Trophoblast cell (in vitro differentiated cells and primary cell): ENCODE data around the gene PSMA3.

Experiments used
- DNase-seq, 2 donors: peaks; one replicate each; pipeline ENCODE4 v3.0.0-alpha.2; 2016
- H2AFZ ChIP-seq: 2 replicates; pipeline ENCODE4 v1.6.1; 2013; ENCODE audit warnings: low read length, moderate library complexity, mild to moderate bottlenecking; ENCODE audit not compliant: insufficient read depth, poor library complexity
- H2AK5ac ChIP-seq: 2 replicates; pipeline ENCODE4 v1.6.1; 2013; ENCODE audit warnings: mild to moderate bottlenecking, low read length
- H2BK120ac ChIP-seq: 2 replicates; pipeline ENCODE4 v1.6.1; 2013; ENCODE audit warnings: low read length, mild to moderate bottlenecking, moderate library complexity; ENCODE audit not compliant: insufficient read depth, poor library complexity
- H2BK12ac ChIP-seq: 2 replicates; pipeline ENCODE4 v1.6.1; 2013; ENCODE audit warnings: mild to moderate bottlenecking, low read length, moderate library complexity
- H2BK5ac ChIP-seq: 2 replicates; pipeline ENCODE4 v1.6.1; 2013; ENCODE audit warnings: low read length, low read depth, moderate library complexity, mild to moderate bottlenecking; ENCODE audit not compliant: poor library complexity
- H3K14ac ChIP-seq: 2 replicates; pipeline ENCODE4 v1.6.1; 2013; ENCODE audit warnings: mild to moderate bottlenecking, low read length
- H3K18ac ChIP-seq: 2 replicates; pipeline ENCODE4 v1.6.1; 2013; ENCODE audit warnings: mild to moderate bottlenecking, low read length
- H3K23ac ChIP-seq: 2 replicates; pipeline ENCODE4 v1.6.1; 2013; ENCODE audit warnings: low read length
- H3K27ac ChIP-seq: 2 replicates; pipeline ENCODE4 v1.5.1; 2013; ENCODE audit warnings: low read depth, mild to moderate bottlenecking, inconsistent platforms, low read length, moderate library complexity
- H3K27me3 ChIP-seq: 2 replicates; pipeline ENCODE4 v1.6.1; 2013; ENCODE audit warnings: inconsistent platforms, mild to moderate bottlenecking, low read length, moderate library complexity; ENCODE audit not compliant: insufficient read depth
- H3K36me3 ChIP-seq, 2 experiments: 1 replicate in 1 of 2; 2 replicates in 1 of 2; pipeline ENCODE4 v1.6.1; 2013; ENCODE audit warnings: low read length in 2 of 2, mild to moderate bottlenecking in 2 of 2, moderate library complexity in 1 of 2; ENCODE audit not compliant: insufficient read depth in 2 of 2, control insufficient read depth in 1 of 2
- H3K4ac ChIP-seq: 2 replicates; pipeline ENCODE4 v1.6.1; 2013; ENCODE audit warnings: low read depth, mild to moderate bottlenecking, low read length, moderate library complexity
- H3K4me1 ChIP-seq, 2 experiments: 1 replicate in 1 of 2; 2 replicates in 1 of 2; pipeline ENCODE4 v1.6.1; 2013; ENCODE audit warnings: low read length in 2 of 2, mild to moderate bottlenecking in 2 of 2, moderate library complexity in 1 of 2; ENCODE audit not compliant: insufficient read depth in 2 of 2, control insufficient read depth in 1 of 2
- H3K4me2 ChIP-seq: 2 replicates; pipeline ENCODE4 v1.6.1; 2013; ENCODE audit warnings: inconsistent platforms, mild to moderate bottlenecking, low read length, moderate library complexity
- H3K4me3 ChIP-seq: 2 replicates; pipeline ENCODE4 v1.5.1; 2013; ENCODE audit warnings: mild to moderate bottlenecking, low read depth, low read length, inconsistent platforms
- H3K79me1 ChIP-seq: one replicate; pipeline ENCODE4 v1.6.1; 2013; ENCODE audit warnings: low read length
- H3K79me2 ChIP-seq: 2 replicates; pipeline ENCODE4 v1.6.1; 2013; ENCODE audit warnings: low read length, mild to moderate bottlenecking; ENCODE audit not compliant: control insufficient read depth, insufficient read depth, poor library complexity
- H3K9ac ChIP-seq: 2 replicates; pipeline ENCODE4 v1.6.1; 2013; ENCODE audit warnings: mild to moderate bottlenecking, low read length
- H3K9me3 ChIP-seq: 2 replicates; pipeline ENCODE4 v1.6.1; 2013; ENCODE audit warnings: low read depth, mild to moderate bottlenecking, control low read depth, inconsistent platforms, low read length; ENCODE audit not compliant: insufficient read depth
- H4K12ac ChIP-seq: 2 replicates; pipeline ENCODE4 v1.6.1; 2013; ENCODE audit warnings: low read depth, mild to moderate bottlenecking, low read length, moderate library complexity
- H4K8ac ChIP-seq: 2 replicates; pipeline ENCODE4 v1.6.1; 2013; ENCODE audit warnings: low read depth, mild to moderate bottlenecking, low read length, moderate library complexity
- H4K91ac ChIP-seq: one replicate; pipeline ENCODE4 v1.6.1; 2013; ENCODE audit warnings: low read depth, mild to moderate bottlenecking, low read length, moderate library complexity
- WGBS: extraction: QIAGEN DNeasy Blood & Tissue Kit; methylation state at CpG from one replicate; pipeline ENCODE4 v1.1.7; 2013; ENCODE audit warnings: missing lambda C conversion rate; ENCODE audit not compliant: insufficient read length, insufficient coverage; ENCODE audit errors: extremely low coverage; 5-methylcytosine and 5-hydroxymethylcytosine counted together

Gene PSMA3

DNA sequence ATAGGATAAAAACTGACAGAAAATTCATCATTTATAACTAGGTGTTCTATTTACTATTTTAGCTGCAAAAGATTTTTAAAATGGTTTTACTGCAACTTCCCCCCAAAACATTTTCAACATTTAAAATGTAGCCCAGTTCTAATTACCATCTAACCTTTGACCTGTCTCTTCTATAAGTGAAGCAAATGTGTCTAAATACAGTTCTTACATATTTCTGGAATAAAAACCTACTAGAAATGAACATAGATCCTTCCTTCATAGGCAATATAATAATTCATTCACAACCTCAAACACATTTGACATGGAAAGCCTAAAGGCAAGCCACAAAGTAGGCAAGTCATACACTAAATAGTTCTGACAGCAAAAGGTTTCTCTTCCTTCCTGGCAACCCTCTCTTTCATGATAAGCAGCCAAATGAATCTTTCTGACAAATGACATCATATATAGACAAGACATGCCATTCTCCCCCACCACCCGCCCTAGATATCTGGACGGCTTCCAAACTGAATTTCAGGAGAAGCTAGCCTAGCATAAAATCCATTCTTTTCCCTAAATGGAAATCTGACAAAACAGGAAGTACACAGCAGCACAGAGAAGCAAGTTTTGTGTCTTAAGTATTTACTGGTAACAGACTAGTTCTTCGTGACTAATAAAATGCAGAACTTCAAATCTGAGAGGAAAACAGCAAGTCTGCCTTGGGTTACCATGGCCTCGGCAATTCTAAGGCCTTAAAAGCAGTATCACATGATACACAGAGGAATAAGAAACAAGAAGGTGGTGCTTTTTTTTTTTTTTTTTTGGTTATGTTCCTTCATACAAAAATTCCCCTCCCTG lies 36.5 kb downstream of the PSMA3 start:
- no peak overlapping the region for H2BK12ac ChIP-seq
- no CpG with 5 or more reads among the region's 4 CpGs for WGBS
- H4K8ac ChIP-seq: no peak overlapping the region
- peaks cover 15 to 16% of the 10 kb centered on the region in 2 experiments for H3K36me3 ChIP-seq
- H3K27me3 ChIP-seq: no peaks in the 10 kb centered on the region
- no peaks in the 10 kb centered on the region for H3K4me1 ChIP-seq
- no peak overlapping the region for H3K4ac ChIP-seq
- no peak overlapping the region for H3K9ac ChIP-seq
- H4K91ac ChIP-seq: no peak overlapping the region
- H3K27ac ChIP-seq: no peak overlapping the region
- no peak overlapping the region for H2AFZ ChIP-seq
- H3K79me2 ChIP-seq: no peaks in the 10 kb centered on the region
- no peak overlapping the region for H3K18ac ChIP-seq
- no peak overlapping the region for H3K4me3 ChIP-seq
- no peak overlapping the region for H3K4me2 ChIP-seq
- H3K9me3 ChIP-seq: no peaks in the 10 kb centered on the region
- no peak overlapping the region for H2AK5ac ChIP-seq
- H3K79me1 ChIP-seq: no peaks in the 10 kb centered on the region
- H4K12ac ChIP-seq: no peak overlapping the region
- peak; percentile 10 to 39 for DNase-seq
- no peak overlapping the region for H2BK5ac ChIP-seq
- H3K23ac ChIP-seq: no peak overlapping the region
- H3K14ac ChIP-seq: no peak overlapping the region
- no peak overlapping the region for H2BK120ac ChIP-seq

GRCh38 chr14:58281969-58282368 lies 37.3 kb downstream of the PSMA3 start:
- no peak overlapping the region for H2BK120ac ChIP-seq
- H3K79me1 ChIP-seq: no peaks in the 10 kb centered on the region
- H4K91ac ChIP-seq: no peak overlapping the region
- no peak overlapping the region for H3K4me3 ChIP-seq
- no peak overlapping the region for H2AK5ac ChIP-seq
- H4K8ac ChIP-seq: no peak overlapping the region
- no peak overlapping the region for H3K9ac ChIP-seq
- H3K4me2 ChIP-seq: no peak overlapping the region
- no CpG with 5 or more reads among the region's 3 CpGs for WGBS
- H3K4ac ChIP-seq: peak overlapping the region; percentile 62
- no peaks in the 10 kb centered on the region for H3K4me1 ChIP-seq
- H3K27ac ChIP-seq: no peak overlapping the region
- H3K27me3 ChIP-seq: no peaks in the 10 kb centered on the region
- H3K23ac ChIP-seq: no peak overlapping the region
- no peak overlapping the region for H4K12ac ChIP-seq
- no peak overlapping the region for H2BK5ac ChIP-seq
- DNase-seq: no peak
- H3K14ac ChIP-seq: no peak overlapping the region
- H3K9me3 ChIP-seq: no peaks in the 10 kb centered on the region
- no peak overlapping the region for H2BK12ac ChIP-seq
- H3K18ac ChIP-seq: no peak overlapping the region
- no peak overlapping the region for H2AFZ ChIP-seq
- no peaks in the 10 kb centered on the region for H3K79me2 ChIP-seq
- peaks cover 21% of the 10 kb centered on the region in 2 experiments for H3K36me3 ChIP-seq

GRCh38 chr14:58282925-58283593 lies 38.4 kb downstream of the PSMA3 start:
- no CpG with 5 or more reads among the region's 4 CpGs for WGBS
- Histone ChIP-seq H3K18ac (no peak overlapping the region), H4K12ac (no peak overlapping the region), H3K23ac (no peak overlapping the region), H3K4me1 (no peaks in the 10 kb centered on the region), H4K8ac (no peak overlapping the region), H3K9ac (no peak overlapping the region), H3K4me3 (no peak overlapping the region), H3K79me1 (no peaks in the 10 kb centered on the region), H2BK5ac (no peak overlapping the region), H3K9me3 (no peaks in the 10 kb centered on the region), H3K14ac (no peak overlapping the region), H3K27me3 (no peaks in the 10 kb centered on the region), H3K4me2 (no peak overlapping the region), H4K91ac (no peak overlapping the region), H2BK120ac (no peak overlapping the region), H3K27ac (no peak overlapping the region), H2BK12ac (no peak overlapping the region), H2AFZ (no peak overlapping the region), H3K36me3 (peaks cover 13 to 14% of the 10 kb centered on the region in 2 experiments), H3K79me2 (no peaks in the 10 kb centered on the region), H2AK5ac (no peak overlapping the region), H3K4ac (no peak overlapping the region)
- DNase-seq: no peak

DNA sequence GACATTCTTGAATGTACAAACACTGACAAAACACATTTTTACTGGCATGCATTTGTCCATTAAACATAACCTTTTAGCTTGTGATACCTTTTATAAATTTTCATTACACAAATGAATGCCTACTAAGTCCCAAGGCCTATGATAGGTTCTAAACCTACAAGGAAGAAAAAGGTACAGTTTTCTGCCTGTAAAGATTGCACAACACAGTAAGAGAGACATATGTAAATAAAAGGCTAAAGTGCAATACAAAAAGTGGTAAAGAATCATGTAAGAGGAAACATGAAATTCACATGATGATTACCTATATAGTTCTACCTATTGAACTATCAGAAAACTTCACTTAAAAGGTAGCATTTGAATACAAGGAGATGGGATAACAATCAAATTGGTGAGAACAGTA lies 39.1 kb downstream of the PSMA3 start:
- no peak overlapping the region for H2AK5ac ChIP-seq
- H3K23ac ChIP-seq: no peak overlapping the region
- no peak overlapping the region for H2BK5ac ChIP-seq
- H3K27ac ChIP-seq: no peak overlapping the region
- H2AFZ ChIP-seq: no peak overlapping the region
- H4K91ac ChIP-seq: no peak overlapping the region
- no peak overlapping the region for H3K18ac ChIP-seq
- H3K4ac ChIP-seq: no peak overlapping the region
- no peaks in the 10 kb centered on the region for H3K9me3 ChIP-seq
- no peaks in the 10 kb centered on the region for H3K79me1 ChIP-seq
- no peak overlapping the region for H3K4me2 ChIP-seq
- H3K4me3 ChIP-seq: no peak overlapping the region
- H3K9ac ChIP-seq: no peak overlapping the region
- H2BK12ac ChIP-seq: no peak overlapping the region
- H4K8ac ChIP-seq: no peak overlapping the region
- H2BK120ac ChIP-seq: no peak overlapping the region
- DNase-seq: no peak
- peaks cover 10 to 11% of the 10 kb centered on the region in 2 experiments for H3K36me3 ChIP-seq
- no peak overlapping the region for H4K12ac ChIP-seq
- no peak overlapping the region for H3K14ac ChIP-seq
- no peaks in the 10 kb centered on the region for H3K79me2 ChIP-seq
- H3K4me1 ChIP-seq: no peaks in the 10 kb centered on the region
- H3K27me3 ChIP-seq: no peaks in the 10 kb centered on the region
